ENCODE data around the gene VWA7.

DNA sequence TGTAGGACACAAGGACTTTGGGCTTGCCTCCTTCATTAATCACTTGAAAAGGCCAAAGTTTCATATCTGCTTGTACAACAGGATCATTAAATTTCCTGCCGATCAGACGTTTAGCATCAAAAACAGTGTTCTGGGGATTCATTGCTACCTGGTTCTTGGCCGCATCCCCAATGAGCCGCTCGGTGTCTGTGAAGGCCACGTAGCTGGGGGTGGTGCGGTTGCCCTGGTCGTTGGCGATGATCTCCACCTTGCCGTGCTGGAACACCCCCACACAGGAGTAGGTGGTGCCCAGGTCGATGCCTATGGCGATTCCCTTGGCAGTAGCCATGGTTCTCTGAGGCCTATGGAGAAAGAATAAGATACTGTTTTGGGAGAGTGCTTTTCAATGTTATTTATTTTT is 34.5 kb upstream of the VWA7 start:
- TF ChIP-seq, protein P1, sequence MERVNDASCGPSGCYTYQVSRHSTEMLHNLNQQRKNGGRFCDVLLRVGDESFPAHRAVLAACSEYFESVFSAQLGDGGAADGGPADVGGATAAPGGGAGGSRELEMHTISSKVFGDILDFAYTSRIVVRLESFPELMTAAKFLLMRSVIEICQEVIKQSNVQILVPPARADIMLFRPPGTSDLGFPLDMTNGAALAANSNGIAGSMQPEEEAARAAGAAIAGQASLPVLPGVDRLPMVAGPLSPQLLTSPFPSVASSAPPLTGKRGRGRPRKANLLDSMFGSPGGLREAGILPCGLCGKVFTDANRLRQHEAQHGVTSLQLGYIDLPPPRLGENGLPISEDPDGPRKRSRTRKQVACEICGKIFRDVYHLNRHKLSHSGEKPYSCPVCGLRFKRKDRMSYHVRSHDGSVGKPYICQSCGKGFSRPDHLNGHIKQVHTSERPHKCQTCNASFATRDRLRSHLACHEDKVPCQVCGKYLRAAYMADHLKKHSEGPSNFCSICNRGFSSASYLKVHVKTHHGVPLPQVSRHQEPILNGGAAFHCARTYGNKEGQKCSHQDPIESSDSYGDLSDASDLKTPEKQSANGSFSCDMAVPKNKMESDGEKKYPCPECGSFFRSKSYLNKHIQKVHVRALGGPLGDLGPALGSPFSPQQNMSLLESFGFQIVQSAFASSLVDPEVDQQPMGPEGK (CRISPR knock-in tag; IDR thresholded peaks at IDR 0.05; ENCODE audit: borderline replicate concordance), result no peak
- TF ChIP-seq ZNF565 (CRISPR knock-in tag; conservative IDR thresholded peaks at IDR 0.05; ENCODE audit: low read depth), result no peak
- TF ChIP-seq, protein P2, sequence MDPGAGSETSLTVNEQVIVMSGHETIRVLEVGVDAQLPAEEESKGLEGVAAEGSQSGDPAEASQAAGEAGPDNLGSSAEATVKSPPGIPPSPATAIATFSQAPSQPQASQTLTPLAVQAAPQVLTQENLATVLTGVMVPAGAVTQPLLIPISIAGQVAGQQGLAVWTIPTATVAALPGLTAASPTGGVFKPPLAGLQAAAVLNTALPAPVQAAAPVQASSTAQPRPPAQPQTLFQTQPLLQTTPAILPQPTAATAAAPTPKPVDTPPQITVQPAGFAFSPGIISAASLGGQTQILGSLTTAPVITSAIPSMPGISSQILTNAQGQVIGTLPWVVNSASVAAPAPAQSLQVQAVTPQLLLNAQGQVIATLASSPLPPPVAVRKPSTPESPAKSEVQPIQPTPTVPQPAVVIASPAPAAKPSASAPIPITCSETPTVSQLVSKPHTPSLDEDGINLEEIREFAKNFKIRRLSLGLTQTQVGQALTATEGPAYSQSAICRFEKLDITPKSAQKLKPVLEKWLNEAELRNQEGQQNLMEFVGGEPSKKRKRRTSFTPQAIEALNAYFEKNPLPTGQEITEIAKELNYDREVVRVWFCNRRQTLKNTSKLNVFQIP (CRISPR knock-in tag; IDR thresholded peaks at IDR 0.05; ENCODE audit: borderline replicate concordance, low read depth), result no peak
- TF ChIP-seq CSDC2 (CRISPR knock-in tag; IDR thresholded peaks at IDR 0.05), result no peak
- TF ChIP-seq, protein P3, sequence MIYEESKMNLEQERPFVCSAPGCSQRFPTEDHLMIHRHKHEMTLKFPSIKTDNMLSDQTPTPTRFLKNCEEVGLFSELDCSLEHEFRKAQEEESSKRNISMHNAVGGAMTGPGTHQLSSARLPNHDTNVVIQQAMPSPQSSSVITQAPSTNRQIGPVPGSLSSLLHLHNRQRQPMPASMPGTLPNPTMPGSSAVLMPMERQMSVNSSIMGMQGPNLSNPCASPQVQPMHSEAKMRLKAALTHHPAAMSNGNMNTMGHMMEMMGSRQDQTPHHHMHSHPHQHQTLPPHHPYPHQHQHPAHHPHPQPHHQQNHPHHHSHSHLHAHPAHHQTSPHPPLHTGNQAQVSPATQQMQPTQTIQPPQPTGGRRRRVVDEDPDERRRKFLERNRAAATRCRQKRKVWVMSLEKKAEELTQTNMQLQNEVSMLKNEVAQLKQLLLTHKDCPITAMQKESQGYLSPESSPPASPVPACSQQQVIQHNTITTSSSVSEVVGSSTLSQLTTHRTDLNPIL (CRISPR knock-in tag; IDR thresholded peaks at IDR 0.05; ENCODE audit: low read depth), result no peak
- TF ChIP-seq, protein P4, sequence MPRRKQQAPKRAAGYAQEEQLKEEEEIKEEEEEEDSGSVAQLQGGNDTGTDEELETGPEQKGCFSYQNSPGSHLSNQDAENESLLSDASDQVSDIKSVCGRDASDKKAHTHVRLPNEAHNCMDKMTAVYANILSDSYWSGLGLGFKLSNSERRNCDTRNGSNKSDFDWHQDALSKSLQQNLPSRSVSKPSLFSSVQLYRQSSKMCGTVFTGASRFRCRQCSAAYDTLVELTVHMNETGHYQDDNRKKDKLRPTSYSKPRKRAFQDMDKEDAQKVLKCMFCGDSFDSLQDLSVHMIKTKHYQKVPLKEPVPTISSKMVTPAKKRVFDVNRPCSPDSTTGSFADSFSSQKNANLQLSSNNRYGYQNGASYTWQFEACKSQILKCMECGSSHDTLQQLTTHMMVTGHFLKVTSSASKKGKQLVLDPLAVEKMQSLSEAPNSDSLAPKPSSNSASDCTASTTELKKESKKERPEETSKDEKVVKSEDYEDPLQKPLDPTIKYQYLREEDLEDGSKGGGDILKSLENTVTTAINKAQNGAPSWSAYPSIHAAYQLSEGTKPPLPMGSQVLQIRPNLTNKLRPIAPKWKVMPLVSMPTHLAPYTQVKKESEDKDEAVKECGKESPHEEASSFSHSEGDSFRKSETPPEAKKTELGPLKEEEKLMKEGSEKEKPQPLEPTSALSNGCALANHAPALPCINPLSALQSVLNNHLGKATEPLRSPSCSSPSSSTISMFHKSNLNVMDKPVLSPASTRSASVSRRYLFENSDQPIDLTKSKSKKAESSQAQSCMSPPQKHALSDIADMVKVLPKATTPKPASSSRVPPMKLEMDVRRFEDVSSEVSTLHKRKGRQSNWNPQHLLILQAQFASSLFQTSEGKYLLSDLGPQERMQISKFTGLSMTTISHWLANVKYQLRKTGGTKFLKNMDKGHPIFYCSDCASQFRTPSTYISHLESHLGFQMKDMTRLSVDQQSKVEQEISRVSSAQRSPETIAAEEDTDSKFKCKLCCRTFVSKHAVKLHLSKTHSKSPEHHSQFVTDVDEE (CRISPR knock-in tag; IDR thresholded peaks at IDR 0.05), result no peak
- TF ChIP-seq ARNTL (CRISPR knock-in tag; IDR thresholded peaks at IDR 0.05; ENCODE audit: borderline replicate concordance, low read depth), result no peak
- no peak for TF ChIP-seq ESRRG (CRISPR knock-in tag; IDR thresholded peaks at IDR 0.05)

Measured in SK-N-SH treated with all-trans-retinoic acid at 6 μM for 48 hours (cell line).